C4-2B (cell line): ENCODE measurements around the gene BRWD1.

Experiments
- ZFX ChIP-seq: fragments of 450-650 bp; IDR thresholded peaks from 2 replicates; pipeline ENCODE4 v1.6.1; 2017
- TF ChIP-seq, protein P1 (sequence below): fragments of 450-650 bp; conservative IDR thresholded peaks from 2 replicates; pipeline ENCODE4 v1.5.1; 2017; ENCODE audit warnings: mild to moderate bottlenecking

DNA sequence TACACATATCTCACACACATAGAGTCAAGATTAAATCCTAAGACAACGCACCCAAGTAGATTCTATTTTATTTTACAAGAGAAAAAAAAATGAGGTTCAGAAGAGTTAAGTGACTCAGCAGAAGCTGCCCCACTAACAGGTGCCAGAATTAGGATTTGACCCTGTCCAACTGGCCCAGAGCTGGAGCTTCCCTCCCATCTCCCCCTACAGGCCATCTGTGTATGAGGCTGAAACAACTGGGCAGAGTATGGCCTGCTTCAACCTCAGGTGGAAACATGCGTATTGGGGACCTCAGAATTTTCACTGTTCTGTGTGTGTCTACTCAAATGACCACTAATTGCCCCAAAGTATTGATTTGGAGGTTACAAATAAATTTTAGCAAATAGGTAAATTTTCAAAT is 160.1 kb downstream of the BRWD1 start:
- TF ChIP-seq, protein P1, sequence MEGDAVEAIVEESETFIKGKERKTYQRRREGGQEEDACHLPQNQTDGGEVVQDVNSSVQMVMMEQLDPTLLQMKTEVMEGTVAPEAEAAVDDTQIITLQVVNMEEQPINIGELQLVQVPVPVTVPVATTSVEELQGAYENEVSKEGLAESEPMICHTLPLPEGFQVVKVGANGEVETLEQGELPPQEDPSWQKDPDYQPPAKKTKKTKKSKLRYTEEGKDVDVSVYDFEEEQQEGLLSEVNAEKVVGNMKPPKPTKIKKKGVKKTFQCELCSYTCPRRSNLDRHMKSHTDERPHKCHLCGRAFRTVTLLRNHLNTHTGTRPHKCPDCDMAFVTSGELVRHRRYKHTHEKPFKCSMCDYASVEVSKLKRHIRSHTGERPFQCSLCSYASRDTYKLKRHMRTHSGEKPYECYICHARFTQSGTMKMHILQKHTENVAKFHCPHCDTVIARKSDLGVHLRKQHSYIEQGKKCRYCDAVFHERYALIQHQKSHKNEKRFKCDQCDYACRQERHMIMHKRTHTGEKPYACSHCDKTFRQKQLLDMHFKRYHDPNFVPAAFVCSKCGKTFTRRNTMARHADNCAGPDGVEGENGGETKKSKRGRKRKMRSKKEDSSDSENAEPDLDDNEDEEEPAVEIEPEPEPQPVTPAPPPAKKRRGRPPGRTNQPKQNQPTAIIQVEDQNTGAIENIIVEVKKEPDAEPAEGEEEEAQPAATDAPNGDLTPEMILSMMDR, result peak; percentile 71
- TF ChIP-seq ZFX, result no peak
